GM23338 (cell line): Measurements from ENCODE around the gene DDX59. TPM values are rescaled to one million over a fixed set of nuclear protein-coding genes. Genes with fewer than 3 reads are reported as not detected.

ENCODE experiments used
- ATAC-seq: fragments of 200-7000 bp; cut with Tn5 transposase; 3 replicates; pipeline ENCODE4 v1.9.1; 2020
- DNase-seq: peaks from one replicate; pipeline ENCODE4 v3.0.0-alpha.2; 2015; ENCODE audit warnings: low spot score
- H2AFZ ChIP-seq: fragments of 200-600 bp; sonication (generic); 2 replicates; pipeline ENCODE4 v1.8.0; 2016; ENCODE audit warnings: antibody characterized with exemption, mild to moderate bottlenecking, moderate library complexity
- H3F3A ChIP-seq: fragments of 200-600 bp; sonication (generic); replicated peaks from 2 replicates; pipeline ENCODE4 v1.8.0; 2017; ENCODE audit warnings: antibody characterized with exemption, mixed run types, low read depth
- H3K27ac ChIP-seq: fragments of 200-600 bp; sonication (generic); 2 replicates; pipeline ENCODE4 v1.6.1; 2016; ENCODE audit warnings: low read depth
- H3K27me3 ChIP-seq: fragments of 200-600 bp; sonication (generic); 2 replicates; pipeline ENCODE4 v1.8.0; 2016; ENCODE audit warnings: mild to moderate bottlenecking, mixed run types, moderate library complexity; ENCODE audit not compliant: insufficient read depth
- H3K36me3 ChIP-seq: fragments of 200-600 bp; sonication (generic); 2 replicates; pipeline ENCODE4 v1.8.0; 2016; ENCODE audit warnings: mild to moderate bottlenecking; ENCODE audit not compliant: insufficient read depth
- H3K4me1 ChIP-seq: fragments of 200-600 bp; sonication (generic); 2 replicates; pipeline ENCODE4 v1.8.0; 2016; ENCODE audit warnings: mild to moderate bottlenecking, moderate library complexity; ENCODE audit not compliant: insufficient read depth
- H3K4me2 ChIP-seq: fragments of 200-600 bp; sonication (generic); 2 replicates; pipeline ENCODE4 v1.7.1; 2017; ENCODE audit warnings: mixed run types
- H3K4me3 ChIP-seq: fragments of 200-600 bp; sonication (generic); 2 replicates; pipeline ENCODE4 v1.6.1; 2016; ENCODE audit warnings: mixed run types
- H3K79me2 ChIP-seq: fragments of 200-600 bp; sonication (generic); replicated peaks from 2 replicates; pipeline ENCODE4 v1.8.0; 2017; ENCODE audit warnings: mild to moderate bottlenecking; ENCODE audit not compliant: insufficient read depth
- H3K9me2 ChIP-seq: fragments of 200-600 bp; sonication (generic); 2 replicates; pipeline ENCODE4 v1.8.0; 2017; ENCODE audit not compliant: insufficient read depth
- H4K20me1 ChIP-seq: fragments of 200-600 bp; sonication (generic); replicated peaks from 2 replicates; pipeline ENCODE4 v1.8.0; 2017; ENCODE audit warnings: mild to moderate bottlenecking; ENCODE audit not compliant: insufficient read depth
- H3K27ac Mint-ChIP-seq: 2 replicates; pipeline ENCODE4 v1.8.0; 2020; ENCODE audit warnings: inconsistent platforms, mild to moderate bottlenecking, moderate library complexity, mixed read lengths
- H3K27me3 Mint-ChIP-seq: 3 replicates; pipeline ENCODE4 v1.8.0; 2022; ENCODE audit warnings: low read depth, mild to moderate bottlenecking, moderate library complexity, mixed read lengths, inconsistent platforms; ENCODE audit not compliant: insufficient read depth, poor library complexity
- H3K36me3 Mint-ChIP-seq: 3 replicates; pipeline ENCODE4 v1.8.0; 2021; ENCODE audit warnings: low read depth, mild to moderate bottlenecking, inconsistent platforms, moderate library complexity, mixed read lengths
- H3K4me1 Mint-ChIP-seq: 3 replicates; pipeline ENCODE4 v1.8.0; 2020; ENCODE audit warnings: mild to moderate bottlenecking, inconsistent platforms, mixed read lengths
- H3K4me3 Mint-ChIP-seq: 3 replicates; pipeline ENCODE4 v1.8.0; 2021; ENCODE audit warnings: moderate library complexity, mild to moderate bottlenecking, inconsistent platforms, mixed read lengths
- H3K9me3 Mint-ChIP-seq: 3 replicates; pipeline ENCODE4 v1.8.0; 2020; ENCODE audit warnings: moderate library complexity, mild to moderate bottlenecking, inconsistent platforms, mixed read lengths
- EZH2 ChIP-seq: fragments of 200-600 bp; sonication (generic); IDR thresholded peaks from one replicate; pipeline ENCODE4 v1.8.0; 2017; ENCODE audit warnings: antibody characterized with exemption, mild to moderate bottlenecking, low read depth; ENCODE audit not compliant: unreplicated experiment
- JUNB ChIP-seq: IDR thresholded peaks from one replicate; pipeline ENCODE4 v1.6.1; 2016; ENCODE audit warnings: antibody characterized with exemption; ENCODE audit not compliant: unreplicated experiment
- POLR2AphosphoS5 ChIP-seq: IDR thresholded peaks from 2 replicates; pipeline ENCODE4 v1.6.1; 2016; ENCODE audit warnings: antibody characterized with exemption, low read depth
- ZNF114 ChIP-seq: fragments of 250-450 bp; sonication (Bioruptor Pico); IDR thresholded peaks from 2 replicates; pipeline ENCODE4 v1.5.0; 2020; ENCODE audit warnings: mild to moderate bottlenecking, moderate library complexity
- ZNF331 ChIP-seq: fragments of 250-450 bp; sonication (Bioruptor Pico); IDR thresholded peaks from 2 replicates; pipeline ENCODE4 v1.5.0; 2020; ENCODE audit warnings: low read depth, mild to moderate bottlenecking, moderate library complexity
- polyA plus RNA-seq: library from polyadenylated mRNA; unstranded; fragments of >200 nt; fragmentation: Nextera tagmentation; extraction: Ambion mirVana; gene quantifications from 2 replicates; pipeline ENCODE4 v1.2.1, GENCODE V29; 2016
- total RNA-seq: library from RNA; depleted of rRNA; stranded (reverse); fragments of >200 nt; shearing (Covaris generic); gene quantifications from 2 replicates; pipeline ENCODE4 v1.2.3, GENCODE V29; 2014
- TF ChIP-seq, protein P1 (sequence below): IDR thresholded peaks from 2 replicates; pipeline ENCODE4 v1.6.1; 2016; ENCODE audit warnings: antibody characterized with exemption

Gene DDX59
- total and polyA plus RNA-seq, 2 experiments from 2014 or later: 14.7 to 15.7 TPM

- Mint-ChIP-seq H3K27ac (no peak overlapping the region), H3K4me3 (no peak overlapping the region), H3K27me3 (peaks cover 8% of the 10 kb centered on the region), H3K4me1 (peaks cover 9% of the 10 kb centered on the region), H3K36me3 (no peaks in the 10 kb centered on the region), H3K9me3 (no peaks in the 10 kb centered on the region)
- TF ChIP-seq POLR2AphosphoS5 (no peak), EZH2 (no peak), ZNF331 (no peak)
- H3F3A ChIP-seq: peaks cover 4% of the 10 kb centered on the region; the same call in 1 of the 2 replicates
- H3K36me3 ChIP-seq: no peaks in the 10 kb centered on the region
- no peak overlapping the region for H2AFZ ChIP-seq
- no peaks in the 10 kb centered on the region for H3K27me3 ChIP-seq
- H3K9me2 ChIP-seq: no peaks in the 10 kb centered on the region
- no peaks in the 10 kb centered on the region for H4K20me1 ChIP-seq
- H3K4me3 ChIP-seq: no peak overlapping the region
- no peak overlapping the region for H3K27ac ChIP-seq
- ATAC-seq: no peak
- no peak for DNase-seq
- no peak overlapping the region for H3K4me2 ChIP-seq
- H3K4me1 ChIP-seq: peaks cover 9% of the 10 kb centered on the region
- H3K79me2 ChIP-seq: no peaks in the 10 kb centered on the region
Measured at GRCh38 chr1:200673952-200674823, 4.5 kb upstream of the DDX59 start.

DNA sequence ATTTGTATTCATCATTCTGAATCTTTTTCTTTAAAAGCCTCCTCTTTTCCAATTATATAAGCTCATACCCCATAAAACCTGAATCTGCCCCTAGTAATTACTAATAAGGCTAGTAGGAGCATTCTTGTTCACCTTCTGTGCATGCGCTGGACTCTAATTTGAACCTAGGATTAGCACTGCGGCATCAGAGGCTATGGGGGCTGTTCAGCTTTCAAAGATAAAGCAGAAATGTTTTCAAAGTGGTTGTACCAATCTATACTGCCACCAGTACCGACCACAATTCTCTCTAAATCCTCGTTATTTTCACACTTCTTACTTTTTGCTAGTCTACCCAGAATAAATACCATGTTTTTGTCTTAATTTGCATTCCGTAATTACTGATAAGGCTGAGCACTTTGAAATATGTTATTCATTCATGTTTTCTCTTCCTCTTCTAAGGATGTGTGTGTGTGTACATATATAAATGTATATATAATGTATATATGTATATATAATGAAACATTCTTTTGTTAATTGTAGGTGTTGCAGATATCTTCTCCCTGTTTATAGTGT is 1.6 kb upstream of the DDX59 start:
- Mint-ChIP-seq H3K9me3 (no peaks in the 10 kb centered on the region), H3K27me3 (peaks cover 11% of the 10 kb centered on the region), H3K27ac (no peak overlapping the region), H3K36me3 (peaks cover 4% of the 10 kb centered on the region; the same call in 1 of the 3 replicates), H3K4me1 (peaks cover 20% of the 10 kb centered on the region), H3K4me3 (peak overlapping the region; percentile 89; the same call in 2 of the 3 replicates)
- no peak overlapping the region for H2AFZ ChIP-seq
- H3K4me1 ChIP-seq: peaks cover 22% of the 10 kb centered on the region
- DNase-seq (no peak), ATAC-seq (no peak)
- peak overlapping the region; percentile 91; the same call in 1 of the 2 replicates for H3K4me3 ChIP-seq
- H3K9me2 ChIP-seq: no peaks in the 10 kb centered on the region
- TF ChIP-seq, protein P1, sequence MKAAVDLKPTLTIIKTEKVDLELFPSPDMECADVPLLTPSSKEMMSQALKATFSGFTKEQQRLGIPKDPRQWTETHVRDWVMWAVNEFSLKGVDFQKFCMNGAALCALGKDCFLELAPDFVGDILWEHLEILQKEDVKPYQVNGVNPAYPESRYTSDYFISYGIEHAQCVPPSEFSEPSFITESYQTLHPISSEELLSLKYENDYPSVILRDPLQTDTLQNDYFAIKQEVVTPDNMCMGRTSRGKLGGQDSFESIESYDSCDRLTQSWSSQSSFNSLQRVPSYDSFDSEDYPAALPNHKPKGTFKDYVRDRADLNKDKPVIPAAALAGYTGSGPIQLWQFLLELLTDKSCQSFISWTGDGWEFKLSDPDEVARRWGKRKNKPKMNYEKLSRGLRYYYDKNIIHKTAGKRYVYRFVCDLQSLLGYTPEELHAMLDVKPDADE: no peak
- TF ChIP-seq POLR2AphosphoS5: no peak
- no peak for TF ChIP-seq EZH2
- no peak for TF ChIP-seq JUNB
- no peak for TF ChIP-seq ZNF114
- H3K4me2 ChIP-seq: peak overlapping the region; percentile 77; the same call in 1 of the 2 replicates
- no peaks in the 10 kb centered on the region for H4K20me1 ChIP-seq
- H3K36me3 ChIP-seq: no peaks in the 10 kb centered on the region
- peaks cover 19% of the 10 kb centered on the region for H3K79me2 ChIP-seq
- no peak overlapping the region for H3K27ac ChIP-seq
- H3F3A ChIP-seq: peaks cover 4% of the 10 kb centered on the region; the same call in 1 of the 2 replicates
- H3K27me3 ChIP-seq: no peaks in the 10 kb centered on the region
